ENCODE data around the gene RELN.

GRCh38 chr7:103996639-103997038, 7.2 kb upstream of the RELN start:
- no peak for TF ChIP-seq POLR2A (IDR thresholded peaks at IDR 0.05)
- TF ChIP-seq CTCF (IDR thresholded peaks at IDR 0.05): no peak
